HepG2 (cell line): ENCODE results near the gene PTK7. TPM values are rescaled to one million over a fixed set of nuclear protein-coding genes. Genes with fewer than 3 reads are reported as not detected.

Source experiments
- ATAC-seq: fragments of 200-7000 bp; cut with Tn5 transposase; 3 replicates; pipeline ENCODE4 v1.9.1; 2020; ENCODE audit warnings: mild to moderate bottlenecking, moderate library complexity
- BruUV-seq: library from RNA; stranded (reverse); fragments of 400-500 nt; replicated peaks from 2 replicates; lab custom pipeline; 2021; lab: Mats Ljungman, UMichigan
- CTCF ChIA-PET: fragments of 300-600 bp; formaldehyde crosslinking; extraction: SDS; loops from one replicate; lab custom pipeline; 2021; ENCODE audit warnings: low total read pairs, inconsistent platforms, low intra/inter-chr PET ratio; lab: Yijun Ruan, JAX
- POLR2A ChIA-PET: fragments of 350-600 bp; sonication (Branson Sonifier 250); formaldehyde crosslinking; loops from one replicate; lab custom pipeline; 2020; ENCODE audit warnings: antibody characterized with exemption, inconsistent platforms; lab: Yijun Ruan, JAX
- DNase-seq: peaks from one replicate; pipeline ENCODE4 v3.0.0-alpha.2; 2015; ENCODE audit warnings: low spot score
- FAIRE-seq: peaks from 3 replicates; lab custom pipeline; 2011; peaks lifted over from hg19 to GRCh38; lab: Jason Lieb, UNC
- H2AFZ ChIP-seq: one replicate; pipeline ENCODE4 v1.6.1; 2011; ENCODE audit warnings: low read length, inconsistent platforms
- H3K27ac ChIP-seq: fragments of 300-600 bp; 3 replicates; pipeline ENCODE4 v1.8.0; 2011; ENCODE audit warnings: mixed run types, mild to moderate bottlenecking, mixed read lengths, low read length, inconsistent platforms; ENCODE audit not compliant: insufficient read depth; ENCODE audit errors: extremely low read length
- H3K27me3 ChIP-seq, 2 experiments: fragments of 200-600 bp in 1 of 2; 2 replicates in 1 of 2; 3 replicates in 1 of 2; pipeline versions ENCODE4 v1.6.0 to v1.8.0; 2011; ENCODE audit warnings: low read length in 2 of 2, mild to moderate bottlenecking in 2 of 2, moderate library complexity in 2 of 2, inconsistent platforms in 1 of 2; ENCODE audit not compliant: insufficient read depth in 2 of 2, control insufficient read depth in 1 of 2
- H3K36me3 ChIP-seq, 2 experiments: fragments of 200-600 bp in 1 of 2; replicated peaks in 1 of 2; 2 replicates in 1 of 2; 3 replicates in 1 of 2; pipeline versions ENCODE4 v1.5.1 to v1.8.0; 2011; ENCODE audit warnings: low read length in 2 of 2, inconsistent platforms in 1 of 2; ENCODE audit not compliant: insufficient read depth in 2 of 2, control insufficient read depth in 1 of 2
- H3K4me1 ChIP-seq: 2 replicates; pipeline ENCODE4 v1.5.1; 2012; ENCODE audit warnings: low read length, inconsistent platforms; ENCODE audit not compliant: insufficient read depth
- H3K4me2 ChIP-seq: 2 replicates; pipeline ENCODE4 v1.6.0; 2011; ENCODE audit warnings: low read depth, low read length, inconsistent platforms
- H3K4me3 ChIP-seq, 3 experiments: fragments of 200-600 bp in 1 of 3; sonication (generic), shearing (Covaris generic) in 1 of 3; replicated peaks in 1 of 3; 2 replicates each; pipeline ENCODE4 v1.5.1; 2011 to 2016; ENCODE audit warnings: low read length in 3 of 3, inconsistent platforms in 2 of 3, low read depth in 2 of 3, mild to moderate bottlenecking in 2 of 3, control low read depth in 1 of 3, mixed read lengths in 1 of 3; ENCODE audit not compliant: insufficient read depth in 1 of 3
- H3K79me2 ChIP-seq: one replicate; pipeline ENCODE4 v1.6.1; 2011; ENCODE audit warnings: low read length, inconsistent platforms; ENCODE audit not compliant: insufficient read depth
- H3K9ac ChIP-seq: 2 replicates; pipeline ENCODE4 v1.6.0; 2011; ENCODE audit warnings: mild to moderate bottlenecking, low read depth, low read length, inconsistent platforms; ENCODE audit not compliant: insufficient read depth
- H3K9me3 ChIP-seq: 2 replicates; pipeline ENCODE4 v1.5.1; 2012; ENCODE audit warnings: mild to moderate bottlenecking, low read length
- H4K20me1 ChIP-seq: 2 replicates; pipeline ENCODE4 v1.6.0; 2011; ENCODE audit warnings: inconsistent platforms, mild to moderate bottlenecking, low read length, moderate library complexity; ENCODE audit not compliant: insufficient read depth
- FOXA1 ChIP-seq, 2 experiments: fragments of 450-650 bp in 1 of 2; sonication (generic) in 1 of 2; formaldehyde crosslinking in 1 of 2; IDR thresholded peaks; 2 replicates each; pipeline versions ENCODE4 v1.4.0 to v1.6.1; 2016 to 2020; ENCODE audit warnings: missing genetic modification reagents in 1 of 2
- JUN ChIP-seq: sonication (generic); formaldehyde crosslinking; IDR thresholded peaks from 2 replicates; pipeline ENCODE4 v1.4.0; 2020; ENCODE audit warnings: mild to moderate bottlenecking, missing genetic modification reagents
- KLF13 ChIP-seq: sonication (generic); formaldehyde crosslinking; IDR thresholded peaks from 2 replicates; pipeline ENCODE4 v1.4.0; 2020; ENCODE audit warnings: mild to moderate bottlenecking, missing genetic modification reagents
- TMF1 ChIP-seq: sonication (generic); formaldehyde crosslinking; IDR thresholded peaks from 2 replicates; pipeline ENCODE4 v1.8.1; 2022; ENCODE audit warnings: low read depth, missing genetic modification reagents
- TRAFD1 ChIP-seq: sonication (generic); formaldehyde crosslinking; IDR thresholded peaks from 2 replicates; pipeline ENCODE4 v1.5.1; 2020; ENCODE audit warnings: missing genetic modification reagents, mild to moderate bottlenecking, borderline replicate concordance
- YEATS4 ChIP-seq: sonication (generic); formaldehyde crosslinking; IDR thresholded peaks from 2 replicates; pipeline ENCODE4 v1.4.0; 2020; ENCODE audit warnings: missing genetic modification reagents, borderline replicate concordance
- ZBTB49 ChIP-seq: sonication (generic); formaldehyde crosslinking; IDR thresholded peaks from 2 replicates; pipeline ENCODE4 v1.4.0; 2020; ENCODE audit warnings: missing genetic modification reagents, borderline replicate concordance
- ZFX ChIP-seq: sonication (generic); formaldehyde crosslinking; IDR thresholded peaks from 2 replicates; pipeline ENCODE4 v1.4.0; 2020; ENCODE audit warnings: mild to moderate bottlenecking, low read depth, missing genetic modification reagents, moderate library complexity
- ZMYM4 ChIP-seq: sonication (generic); formaldehyde crosslinking; IDR thresholded peaks from 2 replicates; pipeline ENCODE4 v1.8.1; 2023; ENCODE audit warnings: mild to moderate bottlenecking, missing genetic modification reagents
- ZNF564 ChIP-seq: sonication (generic); formaldehyde crosslinking; IDR thresholded peaks from 2 replicates; pipeline ENCODE4 v1.8.1; 2023; ENCODE audit warnings: mild to moderate bottlenecking, missing genetic modification reagents
- ZNF670 ChIP-seq: sonication (generic); formaldehyde crosslinking; IDR thresholded peaks from 2 replicates; pipeline ENCODE4 v1.8.0; 2022; ENCODE audit warnings: mild to moderate bottlenecking, missing genetic modification reagents, borderline replicate concordance
- ZNF841 ChIP-seq: sonication (generic); formaldehyde crosslinking; IDR thresholded peaks from 2 replicates; pipeline ENCODE4 v1.8.1; 2023; ENCODE audit warnings: missing genetic modification reagents, borderline replicate concordance
- WGBS: methylation state at CpG from one replicate; pipeline ENCODE4 v1.1.6; 2017; ENCODE audit warnings: low lambda C conversion rate; 5-methylcytosine and 5-hydroxymethylcytosine counted together
- in situ Hi-C: cut with HindIII; loops from 2 replicates; pipeline ENCODE4 v1.10.0; 2017; ENCODE audit warnings: low pct_unique_long_range_greater_than_20kb; ENCODE audit not compliant: extremely low pct_ligation_motif_present
- intact Hi-C: fragments of 100-400 bp; cut with micrococcal nuclease; formaldehyde crosslinking; loops from one replicate; pipeline ENCODE4 v1.10.0; 2022; ENCODE audit not compliant: unreplicated experiment
- polyA plus RNA-seq, 8 experiments: library from polyadenylated mRNA; depleted of rRNA in 3 of 8; stranded (reverse) in 7 of 8; unstranded in 1 of 8; fragments of >200 nt; fragmentation: Illumina TruSeq in 4 of 8; extraction: Trizol in 4 of 8; gene quantifications; 2 replicates each; pipeline versions ENCODE4 v1.2.1 to v1.2.3, GENCODE V29; 2011 to 2016; ENCODE audit warnings: low read depth in 4 of 8, missing spikeins in 1 of 8, mixed read lengths in 1 of 8; ENCODE audit not compliant: insufficient read depth in 1 of 8
- total RNA-seq, 5 experiments: library from RNA; depleted of rRNA; stranded (reverse); fragments of >200 nt; fragmentation: Illumina TruSeq; extraction: Trizol; gene quantifications; 2 replicates each; pipeline ENCODE4 v1.2.3, GENCODE V29; 2016; ENCODE audit warnings: low read depth in 1 of 5

The PTK7 gene
- total and polyA plus RNA-seq, 2 of the 13 experiments (the other 11 are each of a cell fraction or from before 2014, with no cell fraction given), result 98.5 to 99.8 TPM

GRCh38 chr6:43181942-43182860 is 106.1 kb downstream of the PTK7 start, which contains the start of gene CUL9 (continued):
- TF ChIP-seq TRAFD1 (no peak), YEATS4 (CRISPR knock-in tag) (peak; percentile 93), ZNF670 (peak; percentile 6; the same call in 1 of the 2 replicates)

GRCh38 chr6:43183441-43183840 is 107.3 kb downstream of the PTK7 start:
- Histone ChIP-seq H3K27ac (no peak overlapping the region), H3K4me2 (peak overlapping the region; percentile 96), H3K4me3 (no peak overlapping the region; a peak in 1 of 6 replicates), H2AFZ (no peak overlapping the region), H3K27me3 (no peaks in the 10 kb centered on the region; a peak in 1 of 5 replicates), H3K36me3 (peaks cover 14 to 19% of the 10 kb centered on the region in 2 experiments), H3K9ac (no peak overlapping the region), H4K20me1 (no peaks in the 10 kb centered on the region), H3K9me3 (no peaks in the 10 kb centered on the region), H3K79me2 (no peaks in the 10 kb centered on the region), H3K4me1 (peaks cover 22% of the 10 kb centered on the region)
- 98% methylated on average over 4 of the region's 4 CpGs for WGBS
- CTCF ChIA-PET, result no interaction called here
- FAIRE-seq (no peak), ATAC-seq (no peak), DNase-seq (no peak)
- no peak for TF ChIP-seq TMF1 (CRISPR knock-in tag)
- no peak for TF ChIP-seq FOXA1 (IDR thresholded peaks at IDR 0.05)
- TF ChIP-seq FOXA1 (CRISPR knock-in tag; IDR thresholded peaks at IDR 0.05), result no peak
- TF ChIP-seq ZNF841 (CRISPR knock-in tag), result no peak
- TF ChIP-seq KLF13 (CRISPR knock-in tag), result no peak
- TF ChIP-seq JUN (CRISPR knock-in tag), result no peak
- TF ChIP-seq ZMYM4, result no peak
- no peak for TF ChIP-seq ZBTB49 (CRISPR knock-in tag)
- no peak for TF ChIP-seq ZFX (CRISPR knock-in tag)
- no peak for TF ChIP-seq ZNF564 (CRISPR knock-in tag)
- POLR2A ChIA-PET, result interaction anchor here (1.9 to 2.4 kb wide), 2 partner anchors 9 to 55 kb away, joined by 4 to 12 read pairs; no protein-coding TSS in a partner anchor
- no TSS peak for BruUV-seq
- intact Hi-C loops (no loop called here), in situ Hi-C loops (no loop called here)
